Measurements from ENCODE around the gene DRAM1.
"Not testable (repeated sequence)": the region's sequence is repeated elsewhere in the genome, so short reads cannot be mapped to it uniquely, and the experiment has no call there.

DRAM1 gene, protein sequence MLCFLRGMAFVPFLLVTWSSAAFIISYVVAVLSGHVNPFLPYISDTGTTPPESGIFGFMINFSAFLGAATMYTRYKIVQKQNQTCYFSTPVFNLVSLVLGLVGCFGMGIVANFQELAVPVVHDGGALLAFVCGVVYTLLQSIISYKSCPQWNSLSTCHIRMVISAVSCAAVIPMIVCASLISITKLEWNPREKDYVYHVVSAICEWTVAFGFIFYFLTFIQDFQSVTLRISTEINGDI

DNA sequence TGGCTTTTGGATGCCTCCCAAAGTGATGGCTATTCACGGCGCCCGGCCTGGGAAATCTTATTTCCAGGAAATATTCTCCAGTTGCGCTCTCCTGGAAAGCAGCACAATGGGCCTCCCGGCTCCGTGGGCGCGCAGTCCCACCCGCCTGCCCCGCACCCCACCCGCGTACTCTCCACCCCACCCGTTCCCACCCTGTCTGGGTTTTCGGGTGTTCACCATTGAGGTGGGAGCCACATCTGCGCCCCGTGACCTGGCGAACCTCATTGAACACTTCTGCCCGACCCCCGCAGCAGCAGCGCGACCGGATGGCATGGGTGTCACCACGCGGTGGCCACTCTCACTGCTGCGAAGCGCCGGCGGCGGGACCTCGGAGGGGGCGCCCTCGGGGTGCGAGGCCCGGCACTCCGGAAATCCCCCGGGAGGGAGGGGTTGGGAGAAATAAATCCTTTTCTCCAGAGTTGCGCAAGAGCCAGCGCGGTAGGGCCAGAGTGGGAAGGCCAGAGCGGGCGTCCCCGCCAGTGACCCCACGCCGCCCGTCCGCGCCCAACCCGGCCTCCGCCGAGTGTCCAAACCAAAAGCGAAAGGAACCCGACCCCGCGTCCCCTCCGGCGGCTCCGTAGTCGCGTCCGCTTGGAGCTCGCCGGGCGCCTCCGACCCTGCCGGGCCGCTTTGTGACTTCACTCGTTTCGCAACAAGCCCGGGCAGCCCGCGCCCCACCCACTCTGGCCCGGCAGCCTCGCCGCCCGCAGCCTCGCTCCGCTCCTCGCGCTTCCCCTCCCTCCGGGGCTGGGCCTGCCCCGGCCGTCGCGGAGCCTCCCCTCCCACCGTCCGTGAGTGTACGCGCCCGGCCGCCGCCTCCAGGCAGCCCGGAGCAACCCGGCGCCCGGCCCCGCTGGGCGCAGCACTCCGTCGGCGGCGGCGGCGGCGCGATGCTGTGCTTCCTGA is at the start of gene DRAM1:
Gene DRAM1, plus strand, starts transcription at position 720 of the 945 bp plus-strand sequence. Its CDS starts 210 bp downstream, at position 930.
- no peak for DNase-seq (ENCODE audit: low read depth)

DNA sequence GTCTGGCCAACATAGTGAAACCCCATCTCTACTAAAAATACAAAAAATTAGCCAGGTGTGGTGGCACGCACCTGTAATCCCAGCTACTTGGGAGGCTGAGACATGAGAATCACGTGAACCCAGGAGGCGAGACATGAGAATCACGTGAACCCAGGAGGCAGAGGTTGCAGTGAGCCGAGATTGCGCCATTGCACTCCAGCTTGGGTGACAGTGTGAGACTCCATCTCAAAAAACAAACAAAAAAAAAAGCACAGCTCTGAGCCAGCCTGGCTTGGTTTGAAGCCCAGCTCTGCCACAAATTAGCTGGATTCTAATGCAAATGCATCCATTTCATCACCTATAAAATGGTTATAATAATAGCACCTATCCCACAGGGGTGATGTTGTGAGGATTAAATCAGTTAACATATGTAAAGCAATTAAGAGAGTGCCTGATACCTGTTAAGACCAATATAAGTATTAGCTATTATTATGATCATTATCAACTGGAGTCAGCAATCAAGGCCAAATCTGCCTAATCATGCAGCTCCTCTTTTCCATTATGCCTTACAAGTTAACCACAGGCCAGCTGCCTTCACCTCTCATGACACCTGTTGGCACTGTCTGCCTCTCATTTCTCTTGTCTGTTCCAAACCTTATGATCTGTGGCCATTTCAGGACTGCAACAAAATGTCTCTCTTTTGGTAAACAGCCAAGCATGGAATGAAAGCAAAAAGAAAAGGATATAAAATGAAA is 48.8 kb upstream of the DRAM1 start:
- no peak for DNase-seq (ENCODE audit: low read depth)

DNA sequence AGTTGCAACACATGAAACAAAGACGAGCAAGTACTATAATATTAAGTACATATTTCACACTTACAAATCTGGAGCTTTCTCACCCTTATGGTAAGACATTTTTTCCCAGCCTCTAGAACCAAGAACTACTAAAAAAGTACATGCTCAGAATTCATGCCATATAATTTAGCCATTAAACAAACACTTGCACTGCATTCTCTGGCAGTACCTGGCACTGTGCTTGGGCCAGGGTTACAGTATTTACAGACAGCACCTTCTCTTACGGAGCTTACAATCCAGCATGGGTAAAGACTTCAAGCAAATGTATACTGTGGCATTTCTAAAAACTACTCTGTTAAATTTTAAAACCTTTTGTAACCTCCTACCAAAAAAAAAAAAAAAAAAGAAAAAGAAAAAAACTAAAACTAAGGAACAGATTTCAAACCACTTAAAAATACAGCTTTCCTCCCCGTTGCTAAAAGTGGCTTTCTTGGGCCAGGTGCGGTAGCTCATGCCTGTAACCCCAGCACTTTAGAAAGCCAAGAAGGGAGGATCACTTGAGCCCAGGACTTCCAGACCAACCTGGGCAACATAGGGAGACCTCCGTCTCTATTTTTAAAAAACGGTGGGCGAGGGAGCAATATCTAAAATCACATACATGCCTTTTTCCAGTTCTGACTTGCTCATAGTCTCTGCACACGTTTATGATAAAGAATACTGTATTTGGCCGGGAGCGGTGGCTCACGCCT is 47.6 kb upstream of the DRAM1 start:
- DNase-seq (ENCODE audit: low read depth) = no peak

DNA sequence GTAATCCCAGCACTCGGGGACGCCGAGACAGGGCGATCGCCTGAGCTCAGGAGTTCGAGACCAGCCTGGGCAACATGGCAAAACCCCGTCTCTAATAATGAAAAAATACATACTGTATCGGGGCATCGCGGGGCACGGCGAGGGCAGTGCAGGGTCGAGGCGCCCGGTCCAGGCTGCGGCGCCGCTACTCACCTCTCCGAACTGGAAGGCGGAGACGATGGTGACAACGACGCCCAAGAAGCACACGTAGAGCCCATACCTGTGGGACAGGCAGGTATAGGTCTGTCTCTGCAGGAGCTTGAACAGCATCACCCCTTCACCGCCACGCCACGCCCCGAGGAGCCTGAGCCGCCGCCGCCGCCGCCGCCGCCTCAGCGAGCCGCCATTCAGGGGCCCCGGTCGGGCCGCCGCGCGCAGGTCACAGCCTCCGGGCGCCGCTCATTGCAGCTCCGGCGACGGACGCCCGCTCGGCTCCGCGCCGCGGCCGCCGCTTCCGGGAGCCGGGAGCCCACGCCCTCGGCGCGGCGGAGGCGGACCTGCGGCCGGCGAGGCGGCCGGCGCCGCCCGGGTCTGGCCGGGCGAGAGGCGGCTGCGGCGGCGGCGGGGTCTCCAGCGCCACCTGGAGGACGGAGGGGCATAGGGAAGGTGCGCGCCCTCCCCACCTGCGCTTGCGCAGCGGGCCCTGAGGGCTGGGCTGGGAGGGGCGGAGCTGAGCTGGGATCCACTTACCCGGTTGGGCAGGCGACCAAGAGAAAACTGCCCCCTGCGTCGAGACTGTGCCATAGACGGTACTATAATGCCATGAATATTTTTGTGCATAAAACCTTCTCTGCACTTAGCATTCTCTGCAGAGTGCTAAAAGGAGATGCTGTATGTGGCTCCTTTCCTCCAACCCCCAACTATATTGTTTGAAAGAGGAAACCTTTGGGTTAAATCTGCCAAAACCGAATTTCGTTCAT is 46.7 kb upstream of the DRAM1 start, which contains the start of gene GNPTAB:
Gene GNPTAB, minus strand, starts transcription at position 593 of the 959 bp plus-strand sequence. Its CDS starts 284 bp downstream, at position 309.
- peak; percentile 72 for DNase-seq (ENCODE audit: low read depth)

DNA sequence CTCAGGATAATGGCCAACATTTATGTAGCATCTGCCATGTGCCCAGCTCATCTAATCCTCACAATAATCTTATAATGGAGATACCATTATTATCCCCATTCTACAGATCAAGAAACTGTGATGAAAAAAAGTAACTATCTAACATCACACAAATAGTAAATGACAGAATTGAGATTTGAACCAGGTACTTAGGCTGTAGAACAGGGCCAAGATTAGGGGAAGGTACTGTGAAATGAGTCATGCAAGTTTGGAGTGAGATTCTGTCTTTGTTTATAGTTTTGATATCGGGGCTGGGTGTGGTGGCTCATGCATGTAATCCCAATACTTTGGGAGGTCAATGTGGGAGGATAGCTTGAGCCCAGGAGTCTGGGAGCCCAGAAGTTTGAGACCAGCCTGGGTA is 45.4 kb upstream of the DRAM1 start:
- DNase-seq (ENCODE audit: low read depth) = no peak

DNA sequence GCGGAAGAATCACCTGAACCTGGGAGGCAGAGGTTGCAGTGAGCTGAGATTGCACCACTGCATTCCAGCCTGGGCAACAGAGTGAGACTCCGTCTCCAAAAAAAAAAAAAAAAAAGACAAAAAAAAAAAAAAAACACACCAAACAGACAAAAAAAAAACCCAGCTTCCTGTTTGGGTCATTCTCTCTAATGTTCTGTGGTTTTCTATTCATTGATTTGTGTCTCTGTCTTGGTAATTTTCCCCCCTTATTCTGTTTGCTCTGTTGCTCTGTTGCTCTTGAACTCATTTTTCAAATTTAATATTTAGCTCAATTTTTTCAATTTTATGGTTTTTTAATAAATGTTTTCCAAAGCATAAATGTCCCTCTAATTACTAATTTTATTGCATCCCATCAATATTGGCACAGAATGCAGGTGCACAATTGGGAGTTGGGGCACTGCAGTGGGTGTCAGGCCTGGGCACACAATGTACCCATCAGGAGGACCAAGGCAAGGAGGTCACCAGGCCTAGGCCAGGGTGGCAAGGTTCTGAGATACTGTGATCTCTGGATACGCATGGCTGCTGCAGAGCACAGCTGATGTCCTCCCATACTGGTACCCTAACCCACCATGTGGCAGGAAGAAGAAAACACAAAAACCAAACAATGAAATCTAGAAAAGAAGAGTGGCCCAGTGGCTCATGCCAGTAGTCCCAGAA is 38.6 kb upstream of the DRAM1 start:
- DNase-seq (ENCODE audit: low read depth) = no peak

DNA sequence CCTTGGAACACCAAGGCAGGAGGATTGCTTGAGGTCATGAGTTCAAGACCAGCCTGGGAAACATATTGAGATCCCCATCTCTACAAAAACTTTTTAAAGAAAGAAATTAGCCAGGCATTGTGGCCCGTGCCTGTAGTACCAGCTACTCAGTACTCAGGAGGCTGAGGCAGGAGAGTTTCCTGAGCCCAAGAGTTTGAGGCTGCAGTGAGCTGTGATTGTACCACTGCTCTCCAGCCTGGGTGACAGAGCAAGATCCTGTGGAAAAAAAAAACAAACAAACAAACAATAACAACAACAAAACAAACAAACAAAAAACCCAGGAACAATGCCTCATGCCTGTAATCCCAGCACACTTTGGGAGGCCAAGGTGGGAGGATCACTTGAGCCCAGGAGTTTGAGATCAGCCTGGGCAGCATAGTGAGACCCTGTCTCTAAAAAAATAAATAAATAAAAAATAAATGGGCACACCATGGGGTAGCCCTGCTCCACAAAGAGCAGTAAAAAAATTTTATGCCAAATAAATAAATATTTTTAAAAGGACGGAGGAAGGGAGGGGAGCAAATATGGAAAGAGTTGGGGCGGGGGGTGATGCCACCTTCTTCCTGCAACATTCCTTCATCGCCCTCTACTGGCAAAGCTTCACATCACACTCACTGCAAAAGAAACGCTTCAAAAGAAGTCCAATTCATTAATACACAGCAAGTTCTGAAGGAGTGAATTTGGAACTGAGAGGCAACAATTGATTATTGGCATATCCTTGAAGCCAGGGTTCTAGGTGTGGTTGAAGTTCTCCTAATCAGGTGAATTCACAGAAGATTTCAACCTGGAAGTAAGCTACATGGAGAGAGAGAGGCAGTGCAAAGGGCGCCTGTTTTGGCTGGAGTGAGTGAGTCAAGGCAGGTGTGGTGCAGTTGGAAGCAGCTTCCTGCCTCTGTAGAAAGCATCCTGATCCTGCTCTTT is 37.8 kb upstream of the DRAM1 start:
- DNase-seq (ENCODE audit: low read depth) = no peak

DNA sequence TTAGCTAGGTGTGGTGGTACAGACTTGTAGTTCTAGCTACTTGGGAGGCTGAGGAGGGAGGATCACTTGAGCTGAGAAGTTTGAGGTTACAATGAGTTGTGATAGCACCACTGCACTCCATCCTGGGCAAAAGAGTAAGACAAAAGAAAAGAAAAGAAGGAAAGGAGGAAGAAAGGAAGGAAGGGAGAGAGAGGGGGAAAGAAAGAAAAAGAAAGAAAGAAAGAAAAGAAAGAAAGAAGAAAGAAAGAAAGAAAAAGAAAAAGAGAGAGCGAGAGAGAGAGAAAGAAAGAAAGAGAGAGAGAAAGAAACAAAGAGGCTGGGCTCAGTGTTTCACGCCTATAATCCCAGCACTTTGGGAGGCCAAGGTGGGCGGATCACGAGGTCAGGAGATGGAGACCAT is 36.3 kb upstream of the DRAM1 start:
- no peak for DNase-seq (ENCODE audit: low read depth)

DNA sequence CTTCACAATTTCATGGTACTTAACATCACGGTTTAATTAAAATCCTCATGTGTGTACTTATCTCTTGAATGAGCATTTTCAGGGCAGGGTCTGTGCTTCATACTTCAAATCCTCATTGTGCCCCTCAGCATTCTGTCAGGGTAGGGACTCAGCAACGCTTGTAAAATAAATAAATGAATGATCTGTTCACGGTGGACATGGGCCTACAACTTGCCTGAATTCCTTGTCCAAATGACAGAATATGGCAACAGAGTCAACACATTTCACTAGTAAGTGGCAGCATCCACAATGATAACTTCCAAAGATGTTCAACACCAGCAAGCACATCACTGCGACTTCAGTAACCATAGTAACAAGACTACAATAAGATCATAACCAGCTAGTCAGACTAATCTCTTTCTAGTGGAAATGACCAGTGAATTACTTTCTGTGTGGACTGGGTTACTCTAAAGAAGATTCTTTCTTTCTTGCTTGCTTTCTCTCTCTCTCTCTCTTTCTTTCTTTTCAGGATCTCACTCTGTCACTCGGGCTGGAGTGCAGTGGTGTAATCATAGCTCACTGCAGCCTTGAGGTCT is 32.2 kb upstream of the DRAM1 start:
- DNase-seq (ENCODE audit: low read depth) = no peak

DNA sequence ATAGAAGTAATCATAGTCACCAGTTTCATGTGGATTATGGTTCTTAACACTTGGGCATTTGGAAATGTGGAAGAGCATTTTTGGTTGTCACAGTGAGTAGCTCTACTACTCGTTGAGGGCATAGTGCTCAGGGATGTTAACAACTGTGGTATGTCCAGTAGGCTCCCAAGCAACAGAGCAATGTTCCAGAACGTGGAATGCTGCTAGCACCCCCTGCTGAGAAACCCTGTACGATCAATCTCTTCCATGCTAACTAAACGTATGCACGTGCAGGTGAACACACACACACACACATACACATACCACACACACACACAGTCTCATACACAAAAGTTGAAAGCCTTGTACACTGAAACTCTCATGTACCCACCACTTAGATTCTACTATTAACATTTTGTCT is 30.1 kb upstream of the DRAM1 start:
- DNase-seq (ENCODE audit: low read depth) = no peak

DNA sequence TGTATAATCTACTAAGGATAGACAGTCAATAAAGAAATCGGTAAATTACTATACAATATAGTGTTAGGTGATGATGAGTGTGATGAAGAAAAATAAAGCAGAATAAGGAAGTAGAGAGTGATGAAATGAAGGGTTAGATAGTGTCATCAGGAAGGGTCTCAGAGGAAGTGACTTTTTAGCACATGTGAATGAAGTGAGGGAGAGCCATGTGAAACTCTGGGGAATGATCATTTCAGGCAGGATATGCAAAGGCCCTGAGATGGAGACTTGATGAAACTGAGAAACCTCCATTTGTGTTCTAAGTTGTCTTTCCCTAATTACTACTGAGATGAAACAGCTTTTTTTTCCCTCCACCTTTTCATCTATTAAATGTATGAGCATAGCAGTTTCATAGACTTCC is 27.2 kb upstream of the DRAM1 start:
- DNase-seq (ENCODE audit: low read depth) = no peak

DNA sequence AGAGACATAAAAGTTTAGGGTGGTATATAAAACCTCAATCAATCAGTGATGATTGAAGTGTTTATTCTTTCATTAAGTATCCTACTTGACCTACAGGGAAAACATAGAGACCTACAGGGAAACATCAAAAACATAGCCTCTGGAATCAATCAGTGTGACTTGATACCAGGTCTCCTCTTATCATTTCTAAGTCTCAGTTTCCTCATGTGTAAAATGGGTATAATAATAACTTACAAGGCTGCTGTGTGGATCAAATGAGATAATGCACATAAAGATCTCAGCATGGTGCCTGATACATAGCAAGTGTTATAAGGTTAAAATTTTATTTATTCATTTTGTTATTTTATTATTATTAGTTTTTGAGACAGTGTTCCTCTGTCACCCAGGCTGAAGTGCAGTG is 24.4 kb upstream of the DRAM1 start:
- DNase-seq (ENCODE audit: low read depth) = no peak

DNA sequence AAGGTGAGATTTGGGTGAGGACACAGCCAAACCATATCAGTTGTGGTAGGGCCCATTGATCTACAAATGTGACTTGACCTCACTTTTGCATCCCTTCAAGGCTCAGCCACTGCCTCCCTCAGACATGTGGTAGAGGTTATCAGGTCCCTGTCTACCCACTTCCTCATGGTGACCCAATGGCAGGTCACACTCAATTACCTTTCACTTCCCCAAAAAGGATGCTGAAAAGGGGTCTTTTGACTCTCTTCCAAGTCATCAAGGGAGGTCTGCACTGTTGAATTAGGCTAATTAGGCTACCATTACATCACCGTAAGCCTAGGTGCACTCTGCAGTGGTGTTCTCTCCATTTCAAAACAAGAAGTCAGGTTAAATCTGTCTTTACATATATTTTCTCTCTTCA is 22.6 kb upstream of the DRAM1 start:
- DNase-seq (ENCODE audit: low read depth) = no peak

DNA sequence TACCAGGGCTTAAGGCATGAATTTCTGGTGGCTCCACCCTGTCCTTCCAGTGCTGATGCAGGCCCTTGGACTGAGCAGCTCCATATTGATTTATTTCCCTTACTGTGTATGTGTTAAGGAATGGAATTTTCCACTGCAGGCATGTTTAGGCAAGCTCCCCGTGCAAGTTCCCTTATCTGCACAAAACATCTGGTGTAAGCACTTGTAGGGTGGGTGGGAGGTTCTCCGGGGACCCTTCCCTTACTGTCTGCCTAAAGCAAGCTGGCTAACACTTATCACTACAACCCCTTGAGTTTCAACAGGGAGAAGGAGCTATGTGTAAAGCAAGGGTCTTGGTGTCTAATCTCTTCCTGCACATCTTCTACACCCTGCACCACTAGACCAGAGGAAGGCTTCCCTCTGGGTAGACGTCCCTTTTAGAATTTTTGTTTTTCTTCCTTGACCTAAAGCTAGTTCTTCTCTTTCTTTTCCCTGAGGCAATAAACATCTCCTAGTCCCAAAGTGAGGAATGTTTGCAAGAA is 22.0 kb upstream of the DRAM1 start:
- DNase-seq (ENCODE audit: low read depth) = no peak

DNA sequence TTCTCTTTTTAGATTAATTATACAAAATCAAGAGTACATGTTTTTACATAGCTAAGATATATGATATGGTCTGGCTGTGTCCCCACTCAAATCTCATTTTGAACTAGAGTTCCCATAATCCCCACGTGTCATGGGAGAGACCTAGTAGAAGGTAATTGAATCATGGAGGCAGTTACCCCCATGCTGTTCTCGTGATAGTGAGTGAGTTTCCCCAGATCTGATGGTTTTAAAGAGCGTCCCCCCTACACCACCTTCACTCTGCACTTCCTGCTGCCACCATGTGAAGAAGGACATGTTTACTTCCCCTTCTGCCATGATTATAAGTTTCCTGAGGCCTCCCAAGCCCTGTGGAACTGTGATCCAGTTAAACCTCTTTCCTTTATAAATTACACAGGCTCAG is 21.4 kb upstream of the DRAM1 start:
- DNase-seq (ENCODE audit: low read depth) = no peak

DNA sequence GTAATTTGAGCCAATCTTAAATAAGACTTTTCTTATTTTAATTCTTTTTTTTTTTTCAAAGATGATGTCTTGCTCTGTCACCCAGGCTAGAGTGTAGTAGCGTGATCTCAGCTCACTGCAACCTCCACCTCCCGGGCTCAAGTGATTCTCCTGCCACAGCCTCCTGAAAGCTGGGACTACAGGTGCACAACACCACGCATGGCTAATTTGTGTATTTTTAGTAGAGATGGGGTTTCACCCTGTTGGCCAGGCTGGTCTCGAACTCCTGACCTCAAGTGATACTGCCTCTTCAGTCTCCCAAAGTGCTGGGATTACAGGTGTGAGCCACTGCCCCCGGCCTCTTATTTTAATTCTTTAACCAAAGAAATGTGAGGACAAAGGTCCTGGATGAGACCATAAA is 20.8 kb upstream of the DRAM1 start:
- DNase-seq (ENCODE audit: low read depth) = not testable (repeated sequence)

DNA sequence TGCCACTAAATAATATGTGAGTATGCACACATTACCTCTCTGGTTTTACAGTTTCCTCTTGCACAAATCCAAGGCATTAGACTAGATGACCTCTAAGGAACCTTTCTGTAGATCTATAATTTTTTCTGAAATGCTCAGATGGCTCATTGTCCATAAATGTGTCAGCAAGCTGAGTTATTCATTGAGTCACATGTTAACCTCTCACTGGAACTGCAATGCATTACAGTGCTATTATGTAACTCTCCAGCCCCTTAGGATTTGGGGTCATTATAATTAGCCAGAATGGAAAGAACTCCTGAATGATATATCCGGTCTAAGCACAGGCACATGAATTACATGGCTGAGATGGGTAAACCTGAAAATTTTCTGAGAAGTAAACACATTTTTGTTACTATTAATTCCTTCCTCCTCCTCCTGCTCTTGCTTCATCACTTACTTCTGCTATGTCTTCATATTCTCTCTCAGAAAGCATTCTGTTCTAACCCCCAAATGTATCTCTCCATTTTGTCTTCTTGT is 20.3 kb upstream of the DRAM1 start:
- peak; percentile 92 for DNase-seq (ENCODE audit: low read depth)

DNA sequence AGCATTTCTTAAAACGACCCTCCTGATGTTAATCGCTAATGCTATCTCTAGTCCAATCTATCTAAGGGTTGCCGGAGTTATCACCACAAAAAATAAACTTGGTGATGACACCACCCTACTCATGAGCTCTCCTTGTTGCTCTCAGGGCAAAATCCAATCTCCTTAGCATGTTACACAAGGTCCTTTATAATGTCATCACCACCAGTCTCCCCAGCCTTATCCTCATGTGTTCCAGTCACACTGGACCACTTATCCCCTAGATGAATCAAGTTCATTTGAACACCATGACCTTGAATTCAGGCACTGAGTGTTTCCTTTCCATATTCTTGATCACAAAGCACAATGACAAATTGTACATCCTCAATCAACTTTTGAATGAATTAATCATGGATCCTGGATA is 19.0 kb upstream of the DRAM1 start:
- DNase-seq (ENCODE audit: low read depth) = no peak
